Measurements from ENCODE around the gene TERT. TPM values are rescaled to one million over a fixed set of nuclear protein-coding genes. Genes with fewer than 3 reads are reported as not detected.
"Not testable (repeated sequence)": the region's sequence is repeated elsewhere in the genome, so short reads cannot be mapped to it uniquely, and the experiment has no call there.

TERT gene
- total RNA-seq, 1 donor from 2014 or later: not detected

DNA sequence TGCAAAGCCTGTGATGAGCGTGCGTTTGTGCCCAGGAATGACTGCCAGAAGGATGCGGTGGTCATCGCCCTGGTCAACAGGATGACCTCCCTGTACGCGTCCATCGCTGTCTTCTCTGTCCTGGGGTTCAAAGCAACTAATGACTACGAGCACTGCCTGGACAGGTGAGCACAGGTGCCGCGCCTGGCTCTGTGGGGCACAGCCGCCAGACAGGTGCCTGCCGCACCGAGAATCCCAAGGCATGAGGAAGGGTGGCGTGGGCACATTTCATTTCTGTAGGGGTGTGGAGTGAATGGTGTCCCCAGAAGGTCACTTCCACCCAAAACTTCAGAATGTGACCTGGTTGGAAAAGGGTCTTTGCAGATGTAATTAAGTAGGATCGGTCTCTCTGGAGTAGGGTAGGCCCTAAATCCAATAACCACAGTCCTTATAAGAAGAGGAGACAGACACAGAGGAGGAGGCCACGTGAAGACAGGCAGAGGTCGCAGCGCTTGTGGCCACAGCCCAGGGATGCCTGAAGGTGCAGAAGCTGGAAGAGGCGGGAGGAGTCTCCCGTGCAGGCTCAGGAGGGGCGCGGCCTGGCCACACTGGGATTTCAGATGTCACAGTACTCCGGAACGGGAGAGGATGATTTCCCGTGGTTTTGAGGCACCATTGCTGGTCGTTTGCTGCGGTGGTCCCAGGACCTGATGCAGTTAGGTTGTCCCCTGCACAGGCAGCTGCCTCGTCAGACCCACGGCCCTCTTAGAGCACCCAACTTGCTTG, 54.2 kb downstream of the TERT start:
- no peak for DNase-seq (ENCODE audit: low spot score)

DNA sequence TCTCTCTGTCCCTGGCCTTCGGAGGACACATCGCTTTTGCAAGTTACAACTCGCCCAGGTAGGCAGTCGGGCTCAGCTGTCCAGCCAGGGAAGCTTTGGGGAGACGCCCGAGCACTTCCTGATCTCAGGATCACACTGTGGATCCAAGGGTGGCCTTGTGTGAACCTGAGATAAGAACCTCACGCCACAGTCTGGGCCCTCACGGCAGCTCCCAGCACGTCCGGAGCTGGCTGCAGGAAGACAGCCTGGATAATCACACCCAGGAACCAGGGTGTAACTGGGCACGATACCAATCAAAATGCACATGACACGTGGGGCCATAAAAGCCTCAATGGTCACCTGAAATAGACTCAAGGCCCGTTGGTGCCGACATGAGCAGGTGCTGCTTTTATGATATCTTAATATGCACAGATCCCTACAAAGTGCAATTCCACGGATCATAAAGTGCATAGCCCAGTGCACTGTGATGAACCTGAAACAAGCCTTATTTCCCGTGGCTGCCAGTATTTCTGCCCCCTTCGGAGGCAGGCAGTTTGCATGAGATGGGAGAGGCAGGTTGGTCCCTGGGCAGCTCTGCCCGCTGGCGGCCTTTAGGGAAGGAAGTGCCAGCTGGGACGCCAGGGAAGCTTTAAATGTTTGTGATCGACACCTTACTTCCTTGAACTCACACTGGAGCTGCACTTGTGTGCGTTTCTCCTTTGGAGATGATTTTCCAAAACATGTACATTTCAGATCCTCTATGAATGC, 55.2 kb downstream of the TERT start:
- DNase-seq (ENCODE audit: low spot score): peak; percentile 24

- no peak for DNase-seq (ENCODE audit: low spot score)
Observed at GRCh38 chr5:1235838-1236237, 59.0 kb downstream of the TERT start.

DNA sequence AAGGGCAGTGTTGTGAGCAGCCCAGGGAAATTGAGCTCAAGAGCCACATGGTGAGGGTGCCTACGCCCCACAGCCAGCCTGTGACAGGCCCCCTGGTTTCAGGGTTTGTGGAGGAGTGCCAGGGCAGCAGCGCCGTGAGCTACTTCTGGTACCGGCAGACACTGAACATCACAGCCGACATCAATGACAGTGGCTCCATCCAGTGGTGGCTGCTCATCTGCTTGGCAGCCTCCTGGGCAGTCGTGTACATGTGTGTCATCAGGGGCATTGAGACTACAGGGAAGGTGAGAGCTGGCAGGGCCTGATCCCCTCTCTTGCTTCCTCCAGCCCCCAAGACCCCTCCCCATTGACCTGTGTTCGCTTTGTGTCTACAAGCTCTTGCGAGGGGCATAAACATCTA, 59.5 kb downstream of the TERT start:
- DNase-seq (ENCODE audit: low spot score): no peak

DNA sequence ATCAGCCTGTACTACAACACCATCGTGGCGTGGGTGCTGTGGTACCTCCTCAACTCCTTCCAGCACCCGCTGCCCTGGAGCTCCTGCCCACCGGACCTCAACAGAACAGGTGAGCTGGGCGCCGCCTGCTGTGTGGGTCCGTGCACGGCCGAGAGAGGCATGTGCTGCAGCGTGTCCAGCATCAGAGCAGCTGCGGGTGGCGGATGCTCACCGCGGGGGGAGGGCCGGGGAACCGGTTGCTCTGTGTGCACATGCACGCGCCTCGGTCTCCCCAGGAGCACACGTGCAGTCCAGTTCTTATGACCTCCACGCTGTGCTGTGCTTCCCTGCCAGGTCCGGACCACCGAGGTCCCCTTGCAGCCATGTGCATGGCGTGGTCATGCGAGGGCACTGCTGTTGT, 62.1 kb downstream of the TERT start:
- DNase-seq (ENCODE audit: low spot score): no peak

DNA sequence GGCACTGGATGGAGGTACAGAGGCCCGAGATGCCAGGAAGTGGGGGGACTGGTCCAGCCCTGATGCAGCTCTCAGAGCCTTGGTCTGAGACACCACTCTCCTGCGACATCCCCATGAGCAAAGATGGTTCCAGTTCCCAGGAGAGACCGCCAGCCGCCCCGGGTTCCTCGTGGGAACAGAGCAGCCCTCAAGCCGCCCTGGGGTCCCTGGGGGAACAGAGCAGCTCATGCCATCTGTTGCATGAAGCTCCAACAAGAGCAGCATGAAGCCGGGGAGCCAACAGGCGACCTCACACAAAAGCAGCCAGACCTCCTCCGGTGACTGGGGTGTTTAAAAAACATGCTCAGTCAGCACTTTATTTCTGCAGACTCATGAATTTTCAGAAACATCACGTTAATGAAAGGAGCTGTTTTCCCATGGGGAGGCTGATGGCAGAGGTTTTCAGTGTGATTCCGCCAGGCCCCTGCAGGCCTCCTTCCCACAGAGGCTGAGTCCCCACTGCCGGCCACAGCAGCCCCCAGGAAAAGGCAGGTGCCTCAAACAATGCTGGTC, 63.4 kb downstream of the TERT start:
- DNase-seq (ENCODE audit: low spot score): no peak

- DNase-seq (ENCODE audit: low spot score): no peak
Observed at GRCh38 chr5:1230551-1230950, 64.3 kb downstream of the TERT start.

DNA sequence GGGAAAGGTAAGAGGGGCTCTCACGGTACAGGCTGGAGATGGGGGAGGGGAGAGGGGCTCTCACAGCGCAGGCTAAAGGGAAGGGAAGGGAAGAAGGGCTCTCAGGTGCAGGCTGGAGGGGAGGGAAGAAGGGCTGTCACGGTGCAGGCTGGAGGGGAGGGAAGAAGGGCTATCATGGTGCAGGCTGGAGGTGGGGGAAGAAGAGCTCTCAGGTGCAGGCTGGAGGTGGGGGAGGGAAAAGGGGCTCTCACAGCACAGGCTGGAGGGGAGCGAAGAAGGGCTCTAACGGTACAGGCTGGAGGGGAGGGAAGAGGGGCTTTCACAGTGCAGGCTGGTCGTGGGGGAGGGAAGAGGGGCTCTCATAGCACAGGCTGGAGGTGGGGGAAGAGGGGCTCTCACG, 65.0 kb downstream of the TERT start:
- no peak for DNase-seq (ENCODE audit: low spot score)

GRCh38 chr5:1229023-1229422, 65.8 kb downstream of the TERT start:
- DNase-seq (ENCODE audit: low spot score): not testable (repeated sequence)

GRCh38 chr5:1228120-1228519, 66.7 kb downstream of the TERT start:
- DNase-seq (ENCODE audit: low spot score): no peak

- DNase-seq (ENCODE audit: low spot score): no peak
Observed at GRCh38 chr5:1227667-1228066, 67.2 kb downstream of the TERT start.

- DNase-seq (ENCODE audit: low spot score): no peak
Observed at GRCh38 chr5:1226839-1227581, 67.9 kb downstream of the TERT start.

GRCh38 chr5:1226231-1226630, 68.6 kb downstream of the TERT start:
- DNase-seq (ENCODE audit: low spot score): no peak

DNA sequence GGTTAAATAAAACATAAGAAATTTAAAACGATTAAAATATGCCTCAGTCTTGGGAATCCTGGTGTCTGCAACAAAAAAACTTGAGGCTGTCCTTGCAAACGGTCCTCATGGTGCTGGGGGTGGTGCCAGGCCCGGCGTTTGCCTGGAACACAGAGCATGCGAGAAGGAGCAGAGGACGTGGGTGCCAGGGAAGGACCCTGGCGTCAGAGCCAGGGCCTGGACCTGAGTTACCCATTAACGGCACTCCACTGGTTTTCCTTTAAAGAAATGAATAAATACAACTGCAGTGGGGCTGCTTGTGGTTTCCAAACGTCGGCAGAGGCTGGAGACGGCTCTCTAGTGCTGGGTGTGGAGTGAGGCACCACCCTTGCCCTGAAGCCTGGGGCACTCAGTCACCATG, 69.8 kb downstream of the TERT start, which contains the start of gene SLC6A18:
Gene SLC6A18 (plus strand): TSS at position 301 of the 400 bp plus-strand sequence. CDS start 97 bp downstream, at position 398.
- DNase-seq (ENCODE audit: low spot score): no peak

- DNase-seq (ENCODE audit: low spot score): no peak
Observed at GRCh38 chr5:1224631-1225030, 70.2 kb downstream of the TERT start.

- no peak for DNase-seq (ENCODE audit: low spot score)
Observed at GRCh38 chr5:1223278-1223670, 71.6 kb downstream of the TERT start.

GRCh38 chr5:1222621-1223277, 72.1 kb downstream of the TERT start:
- no peak for DNase-seq (ENCODE audit: low spot score)

- no peak for DNase-seq (ENCODE audit: low spot score)
Observed at GRCh38 chr5:1222147-1222546, 72.7 kb downstream of the TERT start.

DNA sequence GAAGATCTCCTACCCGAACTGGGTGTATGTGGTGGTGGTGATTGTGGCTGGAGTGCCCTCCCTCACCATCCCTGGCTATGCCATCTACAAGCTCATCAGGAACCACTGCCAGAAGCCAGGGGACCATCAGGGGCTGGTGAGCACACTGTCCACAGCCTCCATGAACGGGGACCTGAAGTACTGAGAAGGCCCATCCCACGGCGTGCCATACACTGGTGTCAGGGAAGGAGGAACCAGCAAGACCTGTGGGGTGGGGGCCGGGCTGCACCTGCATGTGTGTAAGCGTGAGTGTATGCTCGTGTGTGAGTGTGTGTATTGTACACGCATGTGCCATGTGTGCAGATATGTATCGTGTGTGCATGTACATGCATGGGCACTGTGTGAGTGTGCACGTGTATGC, 73.1 kb downstream of the TERT start:
- no peak for DNase-seq (ENCODE audit: low spot score)

DNA sequence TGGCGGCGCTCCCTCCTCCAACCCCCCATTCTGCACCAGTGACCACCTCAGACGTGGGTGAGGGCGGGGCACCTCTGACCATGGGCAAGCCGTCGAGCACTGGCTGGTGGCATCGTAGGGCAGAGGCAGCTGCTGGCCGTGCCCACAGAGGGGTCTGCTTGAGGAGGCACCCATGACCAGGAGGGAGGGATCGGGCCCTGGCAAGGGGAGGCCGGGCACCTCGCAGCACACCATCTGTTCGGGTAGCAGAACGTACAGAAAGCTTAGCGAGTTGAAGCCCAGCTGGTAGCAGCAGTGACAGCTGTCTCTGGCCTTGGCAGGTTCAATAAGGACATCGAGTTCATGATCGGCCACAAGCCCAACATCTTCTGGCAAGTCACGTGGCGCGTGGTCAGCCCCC, 74.0 kb downstream of the TERT start:
- no peak for DNase-seq (ENCODE audit: low spot score)

- DNase-seq (ENCODE audit: low spot score): no peak
Observed at GRCh38 chr5:1220351-1220750, 74.5 kb downstream of the TERT start.

DNA sequence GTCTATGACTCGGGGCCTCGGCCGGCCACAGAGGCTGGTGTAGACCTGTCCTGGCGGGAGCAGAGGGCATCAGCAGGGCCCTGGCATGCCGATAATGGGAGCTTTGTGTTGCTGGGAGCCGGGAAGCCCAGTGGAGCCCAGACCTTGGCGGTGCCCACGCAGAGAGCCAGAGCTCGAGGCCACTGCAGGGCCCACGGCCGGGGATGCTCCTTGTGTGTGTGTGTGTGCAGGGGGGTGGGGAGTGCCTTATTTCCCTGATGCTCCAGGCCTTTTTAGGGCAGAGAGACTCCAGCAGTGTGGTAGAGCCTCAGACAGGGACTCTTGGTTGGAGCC, 75.1 kb downstream of the TERT start:
- DNase-seq (ENCODE audit: low spot score): no peak

Data from mucosa of gallbladder (tissue), 1 donor.